ENCODE results near the gene FANCC. TPM values are rescaled to one million over a fixed set of nuclear protein-coding genes. Genes with fewer than 3 reads are reported as not detected.

FANCC gene
- polyA plus RNA-seq, 1 of the 3 experiments (the other 2 are of a cell fraction) = 3.5 TPM

- TF ChIP-seq JUND (IDR thresholded peaks at IDR 0.05) = no peak
- TF ChIP-seq FOSL2 (IDR thresholded peaks at IDR 0.05; ENCODE audit: borderline replicate concordance, low read depth) = no peak
- TF ChIP-seq GABPA (IDR thresholded peaks at IDR 0.05; ENCODE audit: low read depth) = no peak
- TF ChIP-seq, protein P1, sequence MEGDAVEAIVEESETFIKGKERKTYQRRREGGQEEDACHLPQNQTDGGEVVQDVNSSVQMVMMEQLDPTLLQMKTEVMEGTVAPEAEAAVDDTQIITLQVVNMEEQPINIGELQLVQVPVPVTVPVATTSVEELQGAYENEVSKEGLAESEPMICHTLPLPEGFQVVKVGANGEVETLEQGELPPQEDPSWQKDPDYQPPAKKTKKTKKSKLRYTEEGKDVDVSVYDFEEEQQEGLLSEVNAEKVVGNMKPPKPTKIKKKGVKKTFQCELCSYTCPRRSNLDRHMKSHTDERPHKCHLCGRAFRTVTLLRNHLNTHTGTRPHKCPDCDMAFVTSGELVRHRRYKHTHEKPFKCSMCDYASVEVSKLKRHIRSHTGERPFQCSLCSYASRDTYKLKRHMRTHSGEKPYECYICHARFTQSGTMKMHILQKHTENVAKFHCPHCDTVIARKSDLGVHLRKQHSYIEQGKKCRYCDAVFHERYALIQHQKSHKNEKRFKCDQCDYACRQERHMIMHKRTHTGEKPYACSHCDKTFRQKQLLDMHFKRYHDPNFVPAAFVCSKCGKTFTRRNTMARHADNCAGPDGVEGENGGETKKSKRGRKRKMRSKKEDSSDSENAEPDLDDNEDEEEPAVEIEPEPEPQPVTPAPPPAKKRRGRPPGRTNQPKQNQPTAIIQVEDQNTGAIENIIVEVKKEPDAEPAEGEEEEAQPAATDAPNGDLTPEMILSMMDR (IDR thresholded peaks at IDR 0.05) = no peak
- TF ChIP-seq, protein P2, sequence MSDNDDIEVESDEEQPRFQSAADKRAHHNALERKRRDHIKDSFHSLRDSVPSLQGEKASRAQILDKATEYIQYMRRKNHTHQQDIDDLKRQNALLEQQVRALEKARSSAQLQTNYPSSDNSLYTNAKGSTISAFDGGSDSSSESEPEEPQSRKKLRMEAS (IDR thresholded peaks at IDR 0.05; ENCODE audit: low read depth) = no peak
- TF ChIP-seq MEF2A (IDR thresholded peaks at IDR 0.05; ENCODE audit: borderline replicate concordance, low read depth) = no peak
- no peak for TF ChIP-seq POLR2AphosphoS5 (IDR thresholded peaks at IDR 0.05; ENCODE audit: low read depth, low read length)
- TF ChIP-seq TAF1 (IDR thresholded peaks at IDR 0.05; ENCODE audit: borderline replicate concordance, low read depth, low read length) = no peak
- TF ChIP-seq, protein P3, sequence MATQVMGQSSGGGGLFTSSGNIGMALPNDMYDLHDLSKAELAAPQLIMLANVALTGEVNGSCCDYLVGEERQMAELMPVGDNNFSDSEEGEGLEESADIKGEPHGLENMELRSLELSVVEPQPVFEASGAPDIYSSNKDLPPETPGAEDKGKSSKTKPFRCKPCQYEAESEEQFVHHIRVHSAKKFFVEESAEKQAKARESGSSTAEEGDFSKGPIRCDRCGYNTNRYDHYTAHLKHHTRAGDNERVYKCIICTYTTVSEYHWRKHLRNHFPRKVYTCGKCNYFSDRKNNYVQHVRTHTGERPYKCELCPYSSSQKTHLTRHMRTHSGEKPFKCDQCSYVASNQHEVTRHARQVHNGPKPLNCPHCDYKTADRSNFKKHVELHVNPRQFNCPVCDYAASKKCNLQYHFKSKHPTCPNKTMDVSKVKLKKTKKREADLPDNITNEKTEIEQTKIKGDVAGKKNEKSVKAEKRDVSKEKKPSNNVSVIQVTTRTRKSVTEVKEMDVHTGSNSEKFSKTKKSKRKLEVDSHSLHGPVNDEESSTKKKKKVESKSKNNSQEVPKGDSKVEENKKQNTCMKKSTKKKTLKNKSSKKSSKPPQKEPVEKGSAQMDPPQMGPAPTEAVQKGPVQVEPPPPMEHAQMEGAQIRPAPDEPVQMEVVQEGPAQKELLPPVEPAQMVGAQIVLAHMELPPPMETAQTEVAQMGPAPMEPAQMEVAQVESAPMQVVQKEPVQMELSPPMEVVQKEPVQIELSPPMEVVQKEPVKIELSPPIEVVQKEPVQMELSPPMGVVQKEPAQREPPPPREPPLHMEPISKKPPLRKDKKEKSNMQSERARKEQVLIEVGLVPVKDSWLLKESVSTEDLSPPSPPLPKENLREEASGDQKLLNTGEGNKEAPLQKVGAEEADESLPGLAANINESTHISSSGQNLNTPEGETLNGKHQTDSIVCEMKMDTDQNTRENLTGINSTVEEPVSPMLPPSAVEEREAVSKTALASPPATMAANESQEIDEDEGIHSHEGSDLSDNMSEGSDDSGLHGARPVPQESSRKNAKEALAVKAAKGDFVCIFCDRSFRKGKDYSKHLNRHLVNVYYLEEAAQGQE (IDR thresholded peaks at IDR 0.05; ENCODE audit: low read depth, low read length) = no peak
- TF ChIP-seq RCOR1 (IDR thresholded peaks at IDR 0.05; ENCODE audit: low read length) = no peak
- Histone ChIP-seq H4K20me1 (ENCODE audit: insufficient read depth) (no peaks in the 10 kb centered on the region), H3K27ac (ENCODE audit: low read depth in 2 of 2, low read length in 1 of 2) (peak overlapping the region in 1 of 2 experiments; percentile 25; a peak in 2 of 4 replicates), H3F3A (replicated peaks; ENCODE audit: insufficient read depth) (no peaks in the 10 kb centered on the region), H2AFZ (ENCODE audit: low read depth) (no peak overlapping the region), H3K4me1 (ENCODE audit: control insufficient read depth in 1 of 2, insufficient read depth in 2 of 2, low read depth in 1 of 2, low read length in 1 of 2) (peaks cover 13 to 28% of the 10 kb centered on the region in 2 experiments), H3K4me3 (ENCODE audit: low read depth in 2 of 2, low read length in 1 of 2) (no peak overlapping the region), H3K9ac (no peak overlapping the region), H3K79me2 (ENCODE audit: insufficient read depth) (no peaks in the 10 kb centered on the region), H3K9me3 (no peaks in the 10 kb centered on the region), H3K36me3 (replicated peaks in 1 of 2; ENCODE audit: control insufficient read depth in 1 of 2, insufficient read depth in 2 of 2, low read length in 1 of 2) (no peaks in the 10 kb centered on the region), H3K4me2 (no peak overlapping the region), H3K9me2 (no peaks in the 10 kb centered on the region), H3K27me3 (ENCODE audit: insufficient read depth) (no peaks in the 10 kb centered on the region)
- POLR2A ChIA-PET = no interaction called here
- no peak for DNase-seq
- CTCF ChIA-PET = interaction anchor here (0.8 to 1.0 kb wide), 2 partner anchors 15 to 18 kb away, joined by 3 read pairs; no protein-coding TSS in a partner anchor
- 91% methylated on average over 4 of the region's 4 CpGs for WGBS (ENCODE audit: low lambda C conversion rate)
These were observed 110.1 kb downstream of the FANCC start for GRCh38 chr9:95207403-95207802.

DNA sequence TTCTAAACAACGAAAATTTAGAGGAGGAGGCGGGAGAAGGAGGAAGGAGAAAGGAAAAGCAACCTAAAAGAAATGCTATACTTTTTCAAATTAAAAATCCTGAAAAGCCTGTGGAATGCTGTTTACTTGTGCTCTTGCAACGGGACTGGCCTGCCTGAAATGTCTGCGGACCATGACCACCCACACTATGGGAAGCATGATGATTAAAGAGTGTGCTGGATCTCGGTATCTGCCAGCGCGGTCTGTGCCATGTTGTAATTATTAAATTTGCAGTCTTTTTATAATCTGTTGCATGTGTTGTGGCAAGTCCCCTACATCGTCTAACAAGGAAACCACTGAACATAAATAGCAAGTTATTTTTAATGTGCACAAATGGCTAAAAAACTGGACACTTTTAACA is 111.4 kb downstream of the FANCC start:
- Histone ChIP-seq H2AFZ (ENCODE audit: low read depth) (peak overlapping the region; percentile 6; the same call in 1 of the 2 replicates), H3K4me1 (ENCODE audit: control insufficient read depth in 1 of 2, insufficient read depth in 2 of 2, low read depth in 1 of 2, low read length in 1 of 2) (peaks cover 13 to 32% of the 10 kb centered on the region in 2 experiments), H3K36me3 (replicated peaks in 1 of 2; ENCODE audit: control insufficient read depth in 1 of 2, insufficient read depth in 2 of 2, low read length in 1 of 2) (no peaks in the 10 kb centered on the region), H3K4me3 (ENCODE audit: low read depth in 2 of 2, low read length in 1 of 2) (peak overlapping the region; percentile 17 to 19; a peak in 2 of 4 replicates), H3K79me2 (ENCODE audit: insufficient read depth) (no peaks in the 10 kb centered on the region), H3F3A (replicated peaks; ENCODE audit: insufficient read depth) (no peaks in the 10 kb centered on the region), H3K9me3 (no peaks in the 10 kb centered on the region), H3K27me3 (ENCODE audit: insufficient read depth) (no peaks in the 10 kb centered on the region), H3K27ac (ENCODE audit: low read depth in 2 of 2, low read length in 1 of 2) (peak overlapping the region in 1 of 2 experiments; percentile 34; a peak in 2 of 4 replicates), H3K9ac (0 out of 2 replicates have a peak overlapping the region, but pooled peaks have one; percentile 7), H3K9me2 (no peaks in the 10 kb centered on the region), H3K4me2 (peak overlapping the region; percentile 72), H4K20me1 (ENCODE audit: insufficient read depth) (no peaks in the 10 kb centered on the region)
- 26% methylated on average over 8 of the region's 8 CpGs for whole genome bisulfite sequencing (ENCODE audit: low lambda C conversion rate)
- ChIA-PET POLR2A (no interaction called here), CTCF (interaction anchor here (0.7 to 1.9 kb wide), 3 partner anchors 62 to 79 kb away, joined by 4 to 6 read pairs (median 6); no protein-coding TSS in a partner anchor)
- peak; percentile 55 for DNase-seq
- TF ChIP-seq GABPA (IDR thresholded peaks at IDR 0.05; ENCODE audit: low read depth) = no peak
- TF ChIP-seq MXI1 (IDR thresholded peaks at IDR 0.05; ENCODE audit: low read depth, low read length) = peak; percentile 87
- peak; percentile 10; the same call in 1 of the 2 replicates for TF ChIP-seq RAD21 (IDR thresholded peaks at IDR 0.05; ENCODE audit: low read length)
- peak; percentile 49 for TF ChIP-seq TCF12 (IDR thresholded peaks at IDR 0.05)
- no peak for TF ChIP-seq SIN3A (IDR thresholded peaks at IDR 0.05; ENCODE audit: borderline replicate concordance, low read depth, low read length)
- TF ChIP-seq RCOR1 (IDR thresholded peaks at IDR 0.05; ENCODE audit: low read length) = peak; percentile 94
- TF ChIP-seq GATA2 (CRISPR knock-in tag; IDR thresholded peaks at IDR 0.05) = peak; percentile 60
- no peak for TF ChIP-seq RFX5 (IDR thresholded peaks at IDR 0.05; ENCODE audit: low read length)
- TF ChIP-seq, protein P2 (IDR thresholded peaks at IDR 0.05; ENCODE audit: low read depth) = no peak
- no peak for TF ChIP-seq ZBTB33 (IDR thresholded peaks at IDR 0.05; ENCODE audit: borderline replicate concordance, low read depth)
- peak; percentile 47; the same call in 1 of the 2 replicates for TF ChIP-seq FOXJ3 (CRISPR knock-in tag; IDR thresholded peaks at IDR 0.05)
- TF ChIP-seq, protein P4, sequence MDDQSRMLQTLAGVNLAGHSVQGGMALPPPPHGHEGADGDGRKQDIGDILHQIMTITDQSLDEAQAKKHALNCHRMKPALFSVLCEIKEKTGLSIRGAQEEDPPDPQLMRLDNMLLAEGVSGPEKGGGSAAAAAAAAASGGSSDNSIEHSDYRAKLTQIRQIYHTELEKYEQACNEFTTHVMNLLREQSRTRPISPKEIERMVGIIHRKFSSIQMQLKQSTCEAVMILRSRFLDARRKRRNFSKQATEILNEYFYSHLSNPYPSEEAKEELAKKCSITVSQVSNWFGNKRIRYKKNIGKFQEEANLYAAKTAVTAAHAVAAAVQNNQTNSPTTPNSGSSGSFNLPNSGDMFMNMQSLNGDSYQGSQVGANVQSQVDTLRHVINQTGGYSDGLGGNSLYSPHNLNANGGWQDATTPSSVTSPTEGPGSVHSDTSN (IDR thresholded peaks at IDR 0.05) = no peak
